ENCODE measurements around the gene FOXF1.

The FOXF1 gene

DNA sequence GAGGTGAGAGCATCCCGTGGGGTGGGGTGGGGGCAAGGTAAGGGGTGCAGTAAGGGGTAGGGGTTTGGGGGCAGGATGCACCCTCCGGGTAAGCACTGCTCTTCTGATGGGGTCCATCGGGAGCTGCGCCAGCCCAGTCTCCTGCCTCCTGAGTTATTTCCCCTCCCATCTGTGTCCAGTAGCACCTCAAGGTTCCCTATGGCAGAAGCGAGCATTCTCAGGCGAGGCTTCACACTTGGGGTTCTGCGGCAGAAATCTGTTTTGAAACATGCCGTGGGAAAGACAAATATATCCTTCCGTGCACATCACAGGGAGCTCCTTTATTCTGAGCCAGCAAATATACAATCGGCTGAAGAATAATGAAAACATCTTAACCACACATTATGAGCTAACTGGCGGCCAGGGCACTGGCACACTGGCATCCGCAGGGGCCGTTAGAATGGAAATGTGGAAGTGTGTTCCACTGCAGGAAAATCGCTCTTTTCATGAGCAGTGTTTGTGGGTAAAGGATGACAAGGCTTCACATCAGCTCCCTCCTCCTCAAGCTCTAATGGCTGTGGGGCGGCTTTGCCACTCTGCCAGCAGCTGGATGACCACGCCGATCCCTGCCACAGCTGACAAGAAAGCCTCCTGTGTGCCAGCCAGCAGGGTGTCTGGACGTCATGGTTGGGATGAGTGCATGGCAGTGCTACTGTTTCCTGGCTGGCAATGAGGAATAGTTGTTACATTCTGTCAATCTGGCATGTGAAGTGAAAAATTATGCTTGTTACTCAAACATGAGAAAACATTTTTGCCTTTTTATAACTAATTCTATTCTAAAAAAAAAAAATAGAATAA lies 24.7 kb downstream of the FOXF1 start:
- DNase-seq = no peak

DNA sequence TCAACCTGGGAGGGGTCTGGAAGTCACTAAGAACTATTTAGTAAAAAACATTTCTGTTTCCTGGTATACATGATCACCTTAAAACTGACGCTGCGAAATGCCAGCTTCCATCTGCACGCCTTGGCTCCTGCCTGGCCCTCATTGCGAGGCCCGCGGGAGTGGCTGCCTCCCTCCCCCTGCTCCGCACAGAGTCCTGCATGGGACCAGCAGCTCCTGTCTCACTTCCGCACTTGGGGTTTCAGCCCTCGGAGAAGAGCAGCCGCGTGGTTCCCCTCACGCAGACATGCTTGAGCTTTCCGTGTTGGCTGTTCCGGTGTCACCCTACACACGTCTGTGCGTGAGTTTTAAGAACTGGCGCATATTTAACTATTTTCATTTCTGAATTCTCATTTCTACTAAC lies 26.3 kb downstream of the FOXF1 start:
- DNase-seq = no peak

DNA sequence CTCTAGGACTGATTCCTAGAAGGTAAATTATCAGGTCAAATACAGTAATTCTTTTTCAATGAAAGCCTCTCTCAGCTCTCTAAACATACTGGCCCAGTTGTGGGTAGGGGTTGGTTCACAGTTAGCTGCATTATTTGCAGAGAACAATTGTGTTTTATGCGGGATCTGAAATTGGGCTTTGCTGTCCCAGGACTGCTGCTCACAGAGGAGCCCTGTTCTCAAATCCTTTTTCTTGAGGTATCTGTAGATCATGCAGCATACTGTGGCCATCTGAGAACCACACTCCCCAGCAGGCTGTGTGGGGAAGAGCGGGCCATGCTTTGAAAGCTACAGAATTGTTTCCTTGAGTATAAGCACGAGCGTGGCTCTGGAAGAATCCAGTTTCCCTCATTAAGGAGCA lies 27.2 kb downstream of the FOXF1 start:
- DNase-seq = no peak

DNA sequence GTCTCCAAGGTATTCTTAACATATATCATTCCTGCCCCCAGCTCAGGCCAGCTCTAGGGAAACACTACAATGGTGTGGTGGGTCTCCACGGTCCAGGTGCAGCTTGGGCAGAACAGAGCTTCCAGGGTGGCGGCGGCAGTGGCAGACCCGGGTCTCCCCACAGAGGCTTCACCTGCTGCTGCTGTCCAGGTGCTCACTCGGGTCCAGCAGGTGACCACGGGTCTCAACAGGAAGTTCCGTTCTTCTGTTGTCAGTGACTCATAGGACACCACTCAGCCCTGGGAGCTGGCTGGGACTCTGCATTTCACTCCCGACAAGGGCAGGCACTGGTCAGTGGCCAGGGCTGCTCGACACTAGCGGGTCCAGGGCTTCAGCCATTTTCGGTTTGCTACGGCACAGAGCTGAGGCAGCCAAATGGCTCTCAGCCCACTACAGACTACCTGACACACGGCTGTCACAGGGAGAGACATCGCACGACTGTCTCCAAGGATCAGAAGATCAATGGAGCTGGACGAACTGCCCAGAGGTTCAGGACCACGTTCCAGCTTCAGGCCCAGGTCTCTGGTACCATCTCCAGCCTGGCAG lies 28.0 kb downstream of the FOXF1 start:
- no peak for DNase-seq

DNA sequence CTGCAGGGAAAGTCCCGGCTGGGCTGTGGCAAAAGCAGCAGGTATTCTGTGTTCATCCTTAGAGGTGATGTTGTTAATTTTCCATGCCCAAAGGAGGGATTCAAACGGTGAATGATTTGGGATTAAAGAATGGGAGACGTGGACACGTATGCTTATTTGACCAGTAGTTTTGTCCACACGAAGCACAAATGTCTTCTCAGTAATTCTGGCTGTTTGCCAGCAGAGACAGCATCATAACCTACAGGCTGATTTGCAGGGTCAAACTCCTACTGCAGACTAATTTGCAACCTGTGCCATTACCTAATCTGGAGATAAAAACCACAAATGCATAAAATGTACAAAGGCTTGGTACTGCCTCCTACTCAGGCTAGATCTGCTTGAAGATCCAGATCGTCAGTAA lies 30.6 kb downstream of the FOXF1 start:
- no peak for DNase-seq

GRCh38 chr16:86541560-86541959 lies 31.2 kb downstream of the FOXF1 start:
- no peak for DNase-seq

DNA sequence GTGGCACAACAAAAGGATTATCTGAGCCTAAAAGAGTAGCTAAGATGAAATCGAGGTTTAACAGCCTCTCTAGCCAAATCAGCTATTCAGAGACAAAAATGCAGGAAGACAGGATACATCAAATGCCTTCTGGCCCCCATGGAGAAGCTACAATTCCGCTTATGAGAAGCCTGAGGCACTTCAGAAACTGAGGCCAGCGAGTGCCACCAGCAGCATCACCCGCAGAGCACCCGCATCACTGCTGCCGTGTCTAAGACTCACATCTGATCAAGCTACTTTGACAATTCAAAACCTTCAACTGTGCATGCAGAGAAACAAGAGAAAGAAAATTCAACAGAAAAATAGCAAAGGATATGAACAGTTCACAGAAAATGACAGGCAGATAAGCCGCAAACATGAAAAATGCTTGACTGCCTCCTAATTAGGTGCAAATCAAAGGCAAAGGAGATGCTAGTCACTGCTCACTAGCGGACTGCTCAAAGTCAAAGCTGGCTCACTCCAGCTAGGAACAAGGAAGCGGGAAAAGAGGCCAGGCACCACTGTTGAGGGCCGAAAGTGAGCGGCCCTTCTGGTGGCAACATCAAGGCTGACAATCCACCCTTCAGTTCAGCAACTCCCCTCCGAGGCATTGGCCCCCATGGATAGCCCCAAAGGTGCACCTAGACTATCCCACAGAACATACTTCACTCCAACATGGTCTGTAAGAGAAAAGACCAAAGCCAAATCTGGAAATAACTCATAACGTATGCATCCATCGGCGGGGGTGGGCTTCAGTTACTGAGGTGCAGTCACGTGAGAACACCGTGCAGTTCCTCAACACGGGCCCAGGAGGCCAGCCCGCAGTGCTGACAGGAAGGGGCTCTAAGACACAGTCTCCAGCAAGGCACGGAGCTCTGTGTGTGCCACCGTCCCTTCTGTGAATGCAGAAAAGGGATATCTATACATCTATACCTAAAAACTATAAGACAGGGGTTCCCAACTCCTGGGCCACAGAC lies 32.7 kb downstream of the FOXF1 start:
- peak; percentile 44 for DNase-seq

DNA sequence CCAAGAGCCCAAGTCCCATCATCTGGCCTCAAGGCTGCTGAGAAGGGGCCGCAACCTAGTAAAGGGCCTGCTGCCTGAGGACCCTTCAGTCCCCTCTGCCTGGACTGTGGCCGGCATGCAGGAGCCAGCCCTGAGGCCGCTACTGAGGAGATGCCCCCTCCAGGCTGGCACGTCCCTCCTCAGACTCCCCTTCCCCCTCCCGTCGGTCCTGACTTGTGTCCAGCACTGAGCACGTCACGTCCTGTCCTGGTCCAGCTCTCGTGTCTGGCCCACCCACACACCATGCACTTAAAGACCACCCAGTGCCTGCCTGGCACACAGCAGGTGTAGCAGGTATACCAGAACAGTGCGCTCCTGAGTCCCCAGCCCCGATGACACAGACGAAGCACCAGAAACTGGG lies 35.2 kb downstream of the FOXF1 start:
- DNase-seq = no peak

GRCh38 chr16:86545954-86546637 lies 35.8 kb downstream of the FOXF1 start:
- DNase-seq = no peak

DNA sequence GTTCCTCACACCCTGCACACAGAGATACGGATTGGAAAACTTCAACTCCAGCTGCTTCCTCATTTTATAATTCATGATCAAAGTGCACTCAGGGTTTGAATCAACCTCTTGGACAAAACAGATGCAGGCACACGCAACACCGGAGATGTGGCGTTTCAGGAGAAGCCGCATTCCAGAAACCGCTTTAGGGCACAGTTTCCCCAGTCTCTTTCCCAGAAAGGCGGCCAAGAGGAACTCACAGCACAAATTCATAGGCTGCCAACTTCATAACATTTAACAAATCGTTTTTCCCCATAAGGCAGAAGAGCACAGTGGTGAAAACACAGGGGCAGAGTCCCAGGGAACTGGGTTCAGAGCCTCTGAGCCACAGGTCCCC lies 36.3 kb downstream of the FOXF1 start:
- no peak for DNase-seq

DNA sequence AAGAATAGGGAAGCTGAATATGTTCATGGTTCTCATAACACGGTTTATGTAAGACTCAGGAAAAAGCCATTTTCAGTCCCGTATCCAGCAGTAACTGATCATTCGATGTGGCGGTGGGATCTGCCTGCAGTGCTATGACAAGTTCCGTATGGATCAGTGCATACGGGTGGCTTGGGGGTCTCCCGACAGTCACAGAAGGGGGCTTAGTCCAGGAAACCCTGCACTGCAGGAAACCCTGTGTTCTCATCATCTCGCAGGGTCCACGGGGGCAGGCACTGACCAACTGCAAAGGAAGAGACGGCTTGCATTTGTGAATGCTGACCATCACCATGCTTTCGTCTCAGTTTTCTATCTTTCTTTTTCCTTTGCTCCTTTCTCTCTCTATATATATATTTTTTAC lies 37.0 kb downstream of the FOXF1 start:
- DNase-seq = no peak

GRCh38 chr16:86549076-86549892 lies 39.0 kb downstream of the FOXF1 start:
- no peak for DNase-seq

GRCh38 chr16:86549893-86550190 lies 39.5 kb downstream of the FOXF1 start:
- no peak for DNase-seq

- DNase-seq = no peak
These were observed 40.0 kb downstream of the FOXF1 start for GRCh38 chr16:86550281-86550680.

DNA sequence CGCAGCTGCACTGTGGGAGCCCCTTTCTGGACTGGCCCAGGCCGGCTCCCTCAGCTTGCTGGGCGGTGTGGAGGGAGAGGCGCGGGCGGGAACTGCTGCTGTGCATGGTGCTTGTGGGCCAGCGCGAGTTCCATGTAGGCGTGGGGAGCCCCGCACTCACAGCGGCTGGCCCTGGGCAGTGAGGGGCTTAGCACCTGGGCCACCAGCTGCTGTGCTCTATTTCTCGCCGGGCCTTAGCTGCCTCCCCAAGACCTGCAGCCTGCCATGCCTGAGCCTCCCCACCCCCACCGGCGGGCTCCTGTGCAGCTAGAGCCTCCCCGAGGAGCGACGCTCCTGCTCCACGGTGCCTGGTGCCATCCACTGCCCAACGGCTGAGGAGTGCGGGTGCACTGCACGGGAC lies 43.0 kb downstream of the FOXF1 start:
- no peak for DNase-seq

GRCh38 chr16:86554599-86554916 lies 44.2 kb downstream of the FOXF1 start:
- DNase-seq = no peak

- DNase-seq = peak; percentile 94
These were observed 44.8 kb downstream of the FOXF1 start, which contains the start of gene MTHFSD for GRCh38 chr16:86554917-86555703. MTHFSD (minus strand) TSS chr16:86555235; CDS start chr16:86555184, 51 bp downstream.

GRCh38 chr16:86555704-86556075 lies 45.4 kb downstream of the FOXF1 start:
- no peak for DNase-seq

DNA sequence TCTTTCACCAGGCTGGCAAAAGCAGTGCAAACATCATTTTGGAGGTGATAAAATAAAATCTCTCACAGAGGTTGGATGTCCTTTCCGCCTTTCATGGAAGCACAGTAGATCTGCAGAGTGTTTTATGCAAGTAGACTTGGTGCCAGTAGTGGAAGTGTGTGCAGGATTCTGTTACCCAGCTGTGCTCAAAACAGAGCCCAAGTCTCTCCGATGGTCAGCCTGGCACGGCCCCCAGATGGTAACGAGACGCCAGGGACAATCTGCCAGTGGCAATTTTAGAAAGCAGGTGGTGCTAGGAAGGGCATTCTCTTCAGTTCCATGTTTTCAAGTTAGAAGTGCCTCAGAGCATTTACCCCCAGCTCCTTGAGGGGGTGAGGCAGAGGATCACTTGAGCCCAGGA lies 46.2 kb downstream of the FOXF1 start:
- DNase-seq = no peak

DNA sequence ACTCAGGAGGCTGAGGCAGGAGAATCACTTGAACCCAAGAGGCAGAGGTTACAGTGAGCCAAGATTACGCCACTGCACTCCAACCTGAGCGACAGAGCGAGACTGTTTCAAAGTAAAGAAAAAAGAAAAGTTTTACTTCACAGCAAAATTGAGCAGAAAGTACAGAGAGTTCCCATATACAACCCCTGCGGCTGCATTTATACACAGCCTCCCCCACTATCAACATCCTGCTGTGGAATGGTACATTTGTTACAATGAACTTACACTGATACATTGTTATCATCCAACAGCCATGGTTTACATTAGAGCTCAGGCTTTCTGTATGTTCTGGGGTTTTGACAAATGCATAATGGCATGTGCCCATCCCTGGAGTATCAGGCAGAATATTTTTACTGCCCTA lies 47.3 kb downstream of the FOXF1 start:
- DNase-seq = no peak
